ENCODE measurements around the gene RAD51. TPM values are rescaled to one million over a fixed set of nuclear protein-coding genes. Genes with fewer than 3 reads are reported as not detected.

Gene RAD51
- total and polyA plus RNA-seq, 2 of the 8 experiments (the other 6 are each of a cell fraction or from before 2014, with no cell fraction given) = 32.2 to 42.4 TPM

- no peak for TF ChIP-seq SP2 (IDR thresholded peaks at IDR 0.05; ENCODE audit: low read length)
- TF ChIP-seq KDM5A (IDR thresholded peaks at IDR 0.05; ENCODE audit: low read length) = no peak
- TF ChIP-seq CBX8 (IDR thresholded peaks at IDR 0.05; ENCODE audit: borderline replicate concordance, low read depth, low read length) = no peak
- no peak for TF ChIP-seq HDAC2 (IDR thresholded peaks at IDR 0.05; ENCODE audit: borderline replicate concordance in 1 of 2, low read depth in 2 of 2, low read length in 2 of 2)
- no peak for TF ChIP-seq TAF7 (optimal IDR thresholded peaks at IDR 0.05; ENCODE audit: borderline replicate concordance, low read depth, low read length)
- no peak for TF ChIP-seq E2F6 (IDR thresholded peaks at IDR 0.05)
- TF ChIP-seq TBP (IDR thresholded peaks at IDR 0.05; ENCODE audit: low read depth, low read length) = no peak
Measured at GRCh38 chr15:40722354-40722753, 27.4 kb downstream of the RAD51 start (continued).
